ENCODE measurements around the gene TMEM209.
"Not testable (repeated sequence)": the region's sequence is repeated elsewhere in the genome, so short reads cannot be mapped to it uniquely, and the experiment has no call there.

TMEM209 gene

DNA sequence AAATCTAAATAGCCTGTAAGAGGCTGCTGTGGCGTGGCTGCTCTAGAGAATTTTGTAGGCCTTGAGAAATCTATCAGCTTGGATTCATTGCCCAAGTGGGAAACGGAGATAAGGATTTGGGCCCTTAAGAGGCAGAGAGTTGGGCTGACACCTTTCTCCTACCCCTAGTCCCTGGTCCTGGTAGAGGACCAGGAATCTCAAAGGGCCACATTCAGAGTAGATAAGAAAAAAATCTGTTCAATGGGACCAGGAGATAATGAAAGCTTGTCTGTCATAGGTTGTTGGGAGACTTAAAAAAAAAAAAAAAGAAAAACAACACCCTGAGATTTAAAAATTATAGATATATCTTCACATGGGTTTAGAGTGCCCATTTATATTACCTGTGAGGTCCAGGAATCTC is 17.8 kb downstream of the TMEM209 start:
- POLR2A ChIA-PET, result interaction anchor here (0.6 kb wide), 1 partner anchor 18 kb away, joined by 3 read pairs; the partner anchor contains the start of gene TMEM209
- TF ChIP-seq, protein P1, sequence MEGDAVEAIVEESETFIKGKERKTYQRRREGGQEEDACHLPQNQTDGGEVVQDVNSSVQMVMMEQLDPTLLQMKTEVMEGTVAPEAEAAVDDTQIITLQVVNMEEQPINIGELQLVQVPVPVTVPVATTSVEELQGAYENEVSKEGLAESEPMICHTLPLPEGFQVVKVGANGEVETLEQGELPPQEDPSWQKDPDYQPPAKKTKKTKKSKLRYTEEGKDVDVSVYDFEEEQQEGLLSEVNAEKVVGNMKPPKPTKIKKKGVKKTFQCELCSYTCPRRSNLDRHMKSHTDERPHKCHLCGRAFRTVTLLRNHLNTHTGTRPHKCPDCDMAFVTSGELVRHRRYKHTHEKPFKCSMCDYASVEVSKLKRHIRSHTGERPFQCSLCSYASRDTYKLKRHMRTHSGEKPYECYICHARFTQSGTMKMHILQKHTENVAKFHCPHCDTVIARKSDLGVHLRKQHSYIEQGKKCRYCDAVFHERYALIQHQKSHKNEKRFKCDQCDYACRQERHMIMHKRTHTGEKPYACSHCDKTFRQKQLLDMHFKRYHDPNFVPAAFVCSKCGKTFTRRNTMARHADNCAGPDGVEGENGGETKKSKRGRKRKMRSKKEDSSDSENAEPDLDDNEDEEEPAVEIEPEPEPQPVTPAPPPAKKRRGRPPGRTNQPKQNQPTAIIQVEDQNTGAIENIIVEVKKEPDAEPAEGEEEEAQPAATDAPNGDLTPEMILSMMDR (IDR thresholded peaks at IDR 0.05; ENCODE audit: control extremely low read depth, extremely low read depth, low read depth, missing control alignments), result no peak
- CTCF ChIA-PET, result interaction anchor here (0.7 to 1.1 kb wide), 4 partner anchors 8 to 115 kb away, joined by 3 read pairs; partner anchors contain the start of gene TMEM209
- no peak for DNase-seq (ENCODE audit: extremely low spot score)

DNA sequence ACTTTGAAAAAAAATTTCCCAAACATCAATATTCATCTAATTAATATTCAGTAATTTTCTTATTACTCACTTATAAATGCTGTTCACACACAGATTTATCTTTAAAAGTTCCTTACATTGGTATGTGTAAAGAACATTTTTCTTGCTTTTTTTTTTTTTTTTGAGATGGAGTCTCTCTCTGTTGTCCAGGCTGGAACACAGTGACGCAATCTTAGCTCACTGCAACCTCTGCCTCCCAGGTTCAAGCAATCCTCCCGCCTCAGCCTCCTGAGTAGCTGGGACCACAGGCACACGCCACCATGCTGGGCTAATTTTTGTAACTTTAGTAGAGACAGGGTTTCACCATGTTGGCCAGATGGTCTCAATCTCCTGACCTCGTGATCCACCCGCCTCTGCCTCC is 20.9 kb downstream of the TMEM209 start:
- POLR2A ChIA-PET; DNase-seq (ENCODE audit: extremely low spot score): not testable (repeated sequence)
- CTCF ChIA-PET, result interaction anchor here (1.1 to 1.6 kb wide), 3 partner anchors 8 to 112 kb away, joined by 3 to 6 read pairs (median 3); no protein-coding TSS in a partner anchor

DNA sequence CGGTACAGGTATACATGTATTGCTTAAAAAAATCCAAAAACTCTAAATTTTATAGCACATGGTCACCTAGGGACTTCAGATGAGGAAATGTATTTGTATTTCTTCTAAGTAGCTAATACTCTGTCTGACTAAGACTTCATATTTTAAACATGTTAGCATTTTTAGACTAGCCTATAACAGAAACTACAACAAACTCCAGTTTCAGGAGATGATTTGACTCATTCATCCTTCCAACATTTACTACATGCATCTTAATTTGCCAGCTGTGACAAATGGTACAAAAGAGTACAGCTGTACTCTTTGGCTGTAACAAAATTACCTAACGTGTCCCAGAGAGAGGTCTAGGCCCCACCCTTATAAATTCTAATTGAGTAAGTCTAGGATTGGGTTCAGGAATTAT is 22.2 kb downstream of the TMEM209 start:
- TF ChIP-seq, protein P1 (IDR thresholded peaks at IDR 0.05; ENCODE audit: control extremely low read depth, extremely low read depth, low read depth, missing control alignments), result no peak
- ChIA-PET POLR2A (interaction anchor here (1.0 kb wide), 1 partner anchor 23 kb away, joined by 3 read pairs; the partner anchor contains the start of gene TMEM209), CTCF (interaction anchor here (1.2 to 2.3 kb wide), 5 partner anchors 10 to 542 kb away, joined by 3 to 7 read pairs (median 4); no protein-coding TSS in a partner anchor)
- peak; percentile 39 for DNase-seq (ENCODE audit: extremely low spot score)

DNA sequence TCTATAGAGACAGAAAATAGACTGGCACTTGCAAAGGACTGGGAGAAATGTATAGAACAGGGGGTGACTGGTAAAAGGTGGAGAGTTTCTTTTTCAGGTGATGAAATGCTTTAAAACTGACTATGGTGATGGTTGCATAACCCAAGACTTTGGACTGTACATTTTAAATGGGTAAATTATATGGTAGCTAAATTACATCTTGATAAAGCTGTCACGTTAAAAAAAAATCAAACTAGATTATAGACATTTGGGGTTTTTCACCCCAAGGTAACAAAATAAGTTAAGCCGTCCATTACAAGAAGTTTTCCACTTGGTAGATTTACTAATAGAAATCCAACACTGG is 24.0 kb downstream of the TMEM209 start:
- TF ChIP-seq, protein P1 (IDR thresholded peaks at IDR 0.05; ENCODE audit: control extremely low read depth, extremely low read depth, low read depth, missing control alignments), result no peak
- CTCF ChIA-PET, result interaction anchor here (1.0 to 2.3 kb wide), 4 partner anchors 9 to 31 kb away, joined by 3 to 7 read pairs (median 4); no protein-coding TSS in a partner anchor
- POLR2A ChIA-PET, result no interaction called here
- no peak for DNase-seq (ENCODE audit: extremely low spot score)

DNA sequence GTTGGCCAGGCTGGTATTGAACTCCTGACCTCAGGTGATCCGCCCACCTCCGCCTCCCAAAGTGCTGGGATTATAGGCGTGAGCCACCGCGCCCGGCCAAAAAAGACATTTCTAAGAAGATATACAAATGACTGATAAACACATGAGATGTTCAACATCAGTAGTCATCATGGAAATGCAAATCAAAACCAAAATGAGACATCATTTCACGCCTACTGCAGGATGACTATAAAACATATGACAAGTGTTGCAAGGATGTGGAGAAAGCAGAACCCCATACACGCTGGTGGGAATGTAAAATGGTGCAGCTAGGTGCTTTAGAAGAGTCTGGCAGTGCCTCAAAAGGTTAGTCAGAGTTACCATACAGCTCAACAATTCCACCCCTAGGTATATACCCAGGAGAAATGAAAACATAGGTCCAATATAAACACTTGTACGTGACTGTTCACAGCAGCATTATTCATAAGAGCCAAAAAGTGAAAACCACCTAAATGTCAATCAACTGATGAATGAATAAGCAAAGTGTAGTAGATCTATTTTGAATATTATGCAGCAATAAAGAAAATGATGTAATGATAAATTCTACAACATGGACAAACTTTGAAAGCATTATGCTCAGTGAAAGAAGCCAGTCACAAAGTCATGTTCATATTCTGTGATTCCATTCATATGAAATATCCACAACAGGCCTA is 24.5 kb downstream of the TMEM209 start:
- ChIA-PET POLR2A (no interaction called here), CTCF (interaction anchor here (1.4 kb wide), 1 partner anchor 10 kb away, joined by 5 read pairs; no protein-coding TSS in a partner anchor)
- TF ChIP-seq, protein P1 (IDR thresholded peaks at IDR 0.05; ENCODE audit: control extremely low read depth, extremely low read depth, low read depth, missing control alignments), result no peak
- DNase-seq (ENCODE audit: extremely low spot score), result no peak

DNA sequence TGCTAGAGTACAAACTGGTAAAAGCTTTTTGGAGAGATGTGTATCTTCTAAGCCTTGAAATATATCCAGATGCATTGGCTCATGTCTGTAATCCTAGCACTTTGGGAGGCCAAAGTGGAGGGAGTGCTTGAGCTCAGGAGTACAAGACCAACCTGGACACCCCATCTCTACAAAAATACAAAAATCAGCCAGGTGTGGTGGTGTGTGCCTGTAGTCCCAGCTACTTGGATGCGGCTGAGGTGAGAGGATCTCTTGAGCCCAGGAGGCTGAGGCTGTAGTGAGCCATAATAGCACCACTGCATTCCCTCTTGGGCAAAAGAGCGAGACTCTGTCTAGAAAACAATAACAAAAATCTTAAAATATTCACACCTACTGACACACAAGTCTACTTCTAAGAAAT is 25.6 kb downstream of the TMEM209 start:
- DNase-seq (ENCODE audit: extremely low spot score), result no peak
- CTCF ChIA-PET, result interaction anchor here (1.0 kb wide), 1 partner anchor 8 kb away, joined by 3 read pairs; no protein-coding TSS in a partner anchor
- POLR2A ChIA-PET, result no interaction called here
- TF ChIP-seq, protein P1 (IDR thresholded peaks at IDR 0.05; ENCODE audit: control extremely low read depth, extremely low read depth, low read depth, missing control alignments), result no peak

DNA sequence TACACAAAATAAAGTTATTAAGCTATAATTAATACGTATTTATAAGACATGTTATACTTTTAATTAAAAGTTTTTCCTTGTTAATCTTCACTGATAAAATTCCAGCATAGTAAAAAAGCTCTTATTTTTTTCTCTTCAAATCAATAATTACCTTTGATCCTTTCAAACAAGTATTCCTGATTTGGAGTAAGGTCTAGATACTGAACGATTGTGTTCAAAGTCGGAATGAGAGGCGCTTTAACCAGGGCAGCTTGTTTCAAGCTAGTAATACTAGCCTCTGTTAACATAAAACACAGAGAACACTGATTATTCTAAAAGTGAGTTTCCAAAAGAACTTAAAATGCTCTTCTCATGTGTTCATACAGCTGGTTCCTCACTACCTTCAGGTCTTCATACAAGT is 27.0 kb downstream of the TMEM209 start:
- TF ChIP-seq, protein P1 (IDR thresholded peaks at IDR 0.05; ENCODE audit: control extremely low read depth, extremely low read depth, low read depth, missing control alignments), result no peak
- no peak for DNase-seq (ENCODE audit: extremely low spot score)
- ChIA-PET POLR2A (interaction anchor here (0.6 kb wide), 1 partner anchor 168 kb away, joined by 3 read pairs; no protein-coding TSS in a partner anchor), CTCF (interaction anchor here (0.6 to 1.1 kb wide), 4 partner anchors 12 to 580 kb away, joined by 3 to 5 read pairs (median 3); no protein-coding TSS in a partner anchor)
